NT2/D1 (cell line): ENCODE data around the gene SLX4IP.

ENCODE experiments used
- YY1 ChIP-seq: IDR thresholded peaks from 2 replicates; pipeline ENCODE4 v1.6.1; 2011; ENCODE audit not compliant: insufficient read length, insufficient read depth
- ZNF274 ChIP-seq: IDR thresholded peaks from 2 replicates; pipeline ENCODE4 v1.6.1; 2011; ENCODE audit warnings: mild to moderate bottlenecking, low read depth, low read length

DNA sequence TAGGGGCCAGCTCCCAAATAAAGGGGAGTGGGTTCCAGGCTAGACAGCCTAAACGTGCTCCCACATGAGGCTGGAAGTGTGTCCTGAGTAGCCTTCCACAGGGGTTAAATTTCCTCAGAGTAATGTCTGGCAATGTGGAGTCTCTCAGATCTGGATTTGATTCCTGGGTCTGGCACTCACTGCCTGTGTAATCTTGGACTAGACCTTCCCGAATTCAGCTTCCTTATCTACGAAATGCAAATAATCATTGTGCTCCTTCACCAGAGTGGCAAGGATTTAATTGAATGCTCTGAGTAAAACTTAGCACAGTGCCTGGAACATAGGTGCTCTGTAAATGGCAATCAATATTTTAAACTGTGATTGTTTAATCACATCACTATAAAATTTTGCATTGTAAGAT, 114.4 kb downstream of the SLX4IP start:
- TF ChIP-seq ZNF274 (no peak), YY1 (no peak)
